GM23248 (cell line): ENCODE results near the gene TSEN54. TPM values are rescaled to one million over a fixed set of nuclear protein-coding genes. Genes with fewer than 3 reads are reported as not detected.

ENCODE experiments used
- DNase-seq: peaks from one replicate; pipeline ENCODE4 v3.0.0-alpha.2; 2015
- H2AFZ ChIP-seq: fragments of 200-600 bp; sonication (generic); 2 replicates; pipeline ENCODE4 v1.6.1; 2016; ENCODE audit warnings: antibody characterized with exemption
- H3F3A ChIP-seq: fragments of 200-600 bp; sonication (generic); 2 replicates; pipeline ENCODE4 v1.6.1; 2016; ENCODE audit warnings: mild to moderate bottlenecking, antibody characterized with exemption, mixed run types; ENCODE audit not compliant: insufficient read depth
- H3K27ac ChIP-seq: fragments of 200-600 bp; sonication (generic); 2 replicates; pipeline ENCODE4 v1.5.1; 2016; ENCODE audit warnings: mild to moderate bottlenecking
- H3K27me3 ChIP-seq: fragments of 200-600 bp; sonication (generic); replicated peaks from 2 replicates; pipeline ENCODE4 v1.6.1; 2016; ENCODE audit warnings: mild to moderate bottlenecking; ENCODE audit not compliant: insufficient read depth
- H3K36me3 ChIP-seq: fragments of 200-600 bp; sonication (generic); 2 replicates; pipeline ENCODE4 v1.6.1; 2016; ENCODE audit warnings: low read depth, mild to moderate bottlenecking
- H3K4me1 ChIP-seq: fragments of 200-600 bp; sonication (generic); 2 replicates; pipeline ENCODE4 v1.6.1; 2016; ENCODE audit warnings: mild to moderate bottlenecking; ENCODE audit not compliant: insufficient read depth
- H3K4me2 ChIP-seq: fragments of 200-600 bp; sonication (generic); one replicate; pipeline ENCODE4 v1.6.1; 2016; ENCODE audit warnings: mild to moderate bottlenecking; ENCODE audit not compliant: unreplicated experiment
- H3K4me3 ChIP-seq: fragments of 200-600 bp; sonication (generic); 2 replicates; pipeline ENCODE4 v1.5.1; 2016; ENCODE audit warnings: mild to moderate bottlenecking
- H3K79me2 ChIP-seq: fragments of 200-600 bp; sonication (generic); 2 replicates; pipeline ENCODE4 v1.6.1; 2016; ENCODE audit warnings: mild to moderate bottlenecking; ENCODE audit not compliant: insufficient read depth
- H3K9ac ChIP-seq: fragments of 200-600 bp; sonication (generic); 2 replicates; pipeline ENCODE4 v1.6.1; 2016; ENCODE audit warnings: mild to moderate bottlenecking
- H3K9me2 ChIP-seq: fragments of 200-600 bp; sonication (generic); 2 replicates; pipeline ENCODE4 v1.6.1; 2016; ENCODE audit warnings: mixed run types, mild to moderate bottlenecking, moderate library complexity; ENCODE audit not compliant: insufficient read depth
- H3K9me3 ChIP-seq: fragments of 200-600 bp; sonication (generic); one replicate; pipeline ENCODE4 v1.6.1; 2017; ENCODE audit warnings: low read depth
- H4K20me1 ChIP-seq: fragments of 200-600 bp; sonication (generic); 2 replicates; pipeline ENCODE4 v1.6.0; 2016; ENCODE audit not compliant: insufficient read depth
- EZH2 ChIP-seq: fragments of 200-600 bp; sonication (generic); IDR thresholded peaks from 2 replicates; pipeline ENCODE4 v1.6.1; 2018; ENCODE audit warnings: antibody characterized with exemption, mild to moderate bottlenecking; ENCODE audit not compliant: insufficient read depth, poor library complexity, severe bottlenecking
- EZH2phosphoT487 ChIP-seq: fragments of 200-600 bp; sonication (generic); IDR thresholded peaks from 2 replicates; pipeline ENCODE4 v1.6.1; 2018; ENCODE audit warnings: antibody characterized with exemption, moderate library complexity, mild to moderate bottlenecking, low read depth; ENCODE audit not compliant: insufficient read depth
- WGBS, 2 experiments: methylation state at CpG; one replicate each; pipeline ENCODE4 v1.1.6; 2015 to 2017; ENCODE audit warnings: low lambda C conversion rate in 2 of 2, low coverage in 1 of 2; ENCODE audit errors: missing lambda C conversion rate in 2 of 2; 5-methylcytosine and 5-hydroxymethylcytosine counted together
- in situ Hi-C: fragments of 300-500 bp; cut with MboI; formaldehyde crosslinking; loops from 2 replicates; pipeline ENCODE4 v1.15.0; 2020
- polyA plus RNA-seq: library from polyadenylated mRNA; unstranded; fragments of >200 nt; fragmentation: Nextera tagmentation; extraction: Ambion mirVana; gene quantifications from 2 replicates; pipeline ENCODE4 v1.2.1, GENCODE V29; 2016
- total RNA-seq: library from RNA; depleted of rRNA; stranded (reverse); fragments of >200 nt; shearing (Covaris generic); gene quantifications from 2 replicates; pipeline ENCODE4 v1.2.3, GENCODE V29; 2014

TSEN54 gene
- total and polyA plus RNA-seq, 2 experiments from 2014 or later, result 9.8 to 10.7 TPM

- Histone ChIP-seq H3K4me3 (no peak overlapping the region), H3K79me2 (no peaks in the 10 kb centered on the region), H4K20me1 (no peaks in the 10 kb centered on the region), H3K36me3 (no peaks in the 10 kb centered on the region), H3K27ac (no peak overlapping the region), H3K27me3 (peaks cover 6% of the 10 kb centered on the region; the same call in 1 of the 2 replicates), H3K9me3 (no peaks in the 10 kb centered on the region), H3K9ac (no peak overlapping the region), H2AFZ (no peak overlapping the region), H3K4me2 (no peak overlapping the region), H3F3A (no peaks in the 10 kb centered on the region), H3K4me1 (0 out of 2 replicates have a peak, but pooled peaks cover 5% of the 10 kb centered on the region), H3K9me2 (no peaks in the 10 kb centered on the region)
- peak; percentile 79 for DNase-seq
- TF ChIP-seq EZH2phosphoT487 (no peak), EZH2 (no peak)
- WGBS, 2 experiments, result 16 to 30% methylated on average over 7 of the region's 7 CpGs
- in situ Hi-C loops, result no loop called here
Observed at GRCh38 chr17:75565066-75565465, 48.7 kb downstream of the TSEN54 start.

- no peaks in the 10 kb centered on the region for H3F3A ChIP-seq
- no peak for TF ChIP-seq EZH2
- TF ChIP-seq EZH2phosphoT487, result no peak
- WGBS, 2 experiments, result 62 to 73% methylated on average over 6 of the region's 6 CpGs
- H3K9me2 ChIP-seq, result no peaks in the 10 kb centered on the region
- in situ Hi-C loops, result no loop called here
- H3K36me3 ChIP-seq, result no peaks in the 10 kb centered on the region
- H3K27me3 ChIP-seq, result peaks cover 6% of the 10 kb centered on the region; the same call in 1 of the 2 replicates
- H3K4me3 ChIP-seq, result no peak overlapping the region
- no peak overlapping the region for H3K27ac ChIP-seq
- no peak overlapping the region for H3K4me2 ChIP-seq
- no peaks in the 10 kb centered on the region for H3K79me2 ChIP-seq
- H2AFZ ChIP-seq, result no peak overlapping the region
- H4K20me1 ChIP-seq, result no peaks in the 10 kb centered on the region
- H3K9me3 ChIP-seq, result no peaks in the 10 kb centered on the region
- no peak overlapping the region for H3K9ac ChIP-seq
- H3K4me1 ChIP-seq, result 0 out of 2 replicates have a peak, but pooled peaks cover 5% of the 10 kb centered on the region
- DNase-seq, result no peak
Observed at GRCh38 chr17:75565618-75566017, 49.3 kb downstream of the TSEN54 start.

GRCh38 chr17:75566416-75566815 is 50.1 kb downstream of the TSEN54 start:
- no peaks in the 10 kb centered on the region for H3K9me3 ChIP-seq
- no peaks in the 10 kb centered on the region for H3K36me3 ChIP-seq
- 49 to 55% methylated on average over 6 of the region's 6 CpGs for WGBS, 2 experiments
- H3K27ac ChIP-seq, result no peak overlapping the region
- in situ Hi-C loops, result no loop called here
- H3K4me3 ChIP-seq, result no peak overlapping the region
- no peak overlapping the region for H3K4me2 ChIP-seq
- no peak for TF ChIP-seq EZH2phosphoT487
- TF ChIP-seq EZH2, result no peak
- DNase-seq, result no peak
- H3K27me3 ChIP-seq, result peaks cover 6% of the 10 kb centered on the region; the same call in 1 of the 2 replicates
- H3K9ac ChIP-seq, result no peak overlapping the region
- no peak overlapping the region for H2AFZ ChIP-seq
- H3K79me2 ChIP-seq, result no peaks in the 10 kb centered on the region
- H3F3A ChIP-seq, result no peaks in the 10 kb centered on the region
- H3K4me1 ChIP-seq, result 0 out of 2 replicates have a peak, but pooled peaks cover 5% of the 10 kb centered on the region
- H4K20me1 ChIP-seq, result no peaks in the 10 kb centered on the region
- H3K9me2 ChIP-seq, result no peaks in the 10 kb centered on the region

- H3K4me3 ChIP-seq, result no peak overlapping the region
- no peaks in the 10 kb centered on the region for H3K79me2 ChIP-seq
- TF ChIP-seq EZH2 (no peak), EZH2phosphoT487 (no peak)
- H3K27me3 ChIP-seq, result peaks cover 6% of the 10 kb centered on the region; the same call in 1 of the 2 replicates
- DNase-seq, result no peak
- H3K4me2 ChIP-seq, result no peak overlapping the region
- no peaks in the 10 kb centered on the region for H4K20me1 ChIP-seq
- H3F3A ChIP-seq, result no peaks in the 10 kb centered on the region
- H3K27ac ChIP-seq, result no peak overlapping the region
- in situ Hi-C loops, result no loop called here
- no peak overlapping the region for H3K9ac ChIP-seq
- no peaks in the 10 kb centered on the region for H3K9me3 ChIP-seq
- H3K9me2 ChIP-seq, result no peaks in the 10 kb centered on the region
- no peak overlapping the region for H2AFZ ChIP-seq
- 0 out of 2 replicates have a peak, but pooled peaks cover 4% of the 10 kb centered on the region for H3K4me1 ChIP-seq
- no peaks in the 10 kb centered on the region for H3K36me3 ChIP-seq
- 50 to 58% methylated on average over 5 of the region's 5 CpGs for WGBS, 2 experiments
Observed at GRCh38 chr17:75566834-75567233, 50.5 kb downstream of the TSEN54 start.
